OCI-LY3 (cell line): Measurements from ENCODE around the gene PHC3.

ENCODE experiments used
- H2AFZ ChIP-seq: fragments of 200-600, 300-600 bp; shearing (Covaris generic); 2 replicates; pipeline ENCODE4 v1.6.0; 2014; ENCODE audit warnings: antibody characterized with exemption, low read depth, low read length
- H3K27ac ChIP-seq: fragments of 200-600, 300-600 bp; sonication (generic); 2 replicates; pipeline ENCODE4 v1.5.1; 2014; ENCODE audit warnings: mild to moderate bottlenecking, low read length, moderate library complexity, mixed read lengths
- H3K27me3 ChIP-seq: fragments of 200-600, 300-600 bp; sonication (generic); 2 replicates; pipeline ENCODE4 v1.6.1; 2014; ENCODE audit warnings: low read depth, low read length, mixed read lengths
- H3K36me3 ChIP-seq: fragments of 200-600, 300-600 bp; sonication (generic); replicated peaks from 2 replicates; pipeline ENCODE3; 2014; ENCODE audit warnings: low read depth, low read length, mixed read lengths
- H3K4me1 ChIP-seq: fragments of 300-600, 200-600 bp; sonication (generic); 2 replicates; pipeline ENCODE4 v1.6.1; 2014; ENCODE audit warnings: low read length, mixed read lengths
- H3K4me2 ChIP-seq: fragments of 200-600, 300-600 bp; sonication (generic); 2 replicates; pipeline ENCODE4 v1.6.1; 2014; ENCODE audit warnings: low read length, mixed read lengths
- H3K4me3 ChIP-seq: fragments of 300-600, 200-600 bp; sonication (generic); 2 replicates; pipeline ENCODE4 v1.5.1; 2014; ENCODE audit warnings: antibody characterized with exemption, mild to moderate bottlenecking, low read length, moderate library complexity
- H3K79me2 ChIP-seq: fragments of 300-600, 200-600 bp; shearing (Covaris generic); 2 replicates; pipeline ENCODE4 v1.6.1; 2014; ENCODE audit warnings: mild to moderate bottlenecking, low read length, mixed read lengths
- H3K9ac ChIP-seq: fragments of 300-600, 200-600 bp; shearing (Covaris generic); 2 replicates; pipeline ENCODE4 v1.6.0; 2014; ENCODE audit warnings: mild to moderate bottlenecking, low read length, moderate library complexity
- H3K9me3 ChIP-seq: fragments of 200-600, 300-600 bp; shearing (Covaris generic); 2 replicates; pipeline ENCODE4 v1.6.1; 2014; ENCODE audit warnings: low read length, mixed read lengths; ENCODE audit not compliant: insufficient read depth
- H4K20me1 ChIP-seq: fragments of 200-600, 300-600 bp; sonication (generic); 2 replicates; pipeline ENCODE4 v1.6.1; 2016; ENCODE audit warnings: low read length, mixed read lengths; ENCODE audit not compliant: insufficient read depth
- CTCF ChIP-seq: fragments of 200-600, 300-600 bp; sonication (generic); IDR thresholded peaks from 2 replicates; pipeline ENCODE4 v1.5.1; 2014; ENCODE audit warnings: antibody characterized with exemption, low read length, low read depth
- EZH2phosphoT487 ChIP-seq: fragments of 200-600 bp; shearing (Covaris generic); IDR thresholded peaks from 2 replicates; pipeline ENCODE4 v1.6.1; 2018; ENCODE audit warnings: antibody characterized with exemption, mixed run types, low read depth

Gene PHC3

GRCh38 chr3:170077361-170077760 lies 104.2 kb downstream of the PHC3 start:
- Histone ChIP-seq H2AFZ (no peak overlapping the region), H4K20me1 (no peaks in the 10 kb centered on the region), H3K27ac (no peak overlapping the region), H3K4me1 (no peaks in the 10 kb centered on the region), H3K36me3 (peaks cover 12% of the 10 kb centered on the region), H3K79me2 (no peaks in the 10 kb centered on the region), H3K9ac (no peak overlapping the region), H3K4me2 (no peak overlapping the region), H3K9me3 (no peaks in the 10 kb centered on the region), H3K27me3 (no peaks in the 10 kb centered on the region), H3K4me3 (no peak overlapping the region)
- TF ChIP-seq EZH2phosphoT487 (no peak), CTCF (no peak)

GRCh38 chr3:170076715-170077238 lies 104.8 kb downstream of the PHC3 start:
- no peak overlapping the region for H3K4me2 ChIP-seq
- H3K27me3 ChIP-seq, result no peaks in the 10 kb centered on the region
- no peak overlapping the region for H3K27ac ChIP-seq
- H3K36me3 ChIP-seq, result peaks cover 10% of the 10 kb centered on the region
- H3K9me3 ChIP-seq, result no peaks in the 10 kb centered on the region
- H2AFZ ChIP-seq, result no peak overlapping the region
- no peaks in the 10 kb centered on the region for H4K20me1 ChIP-seq
- TF ChIP-seq EZH2phosphoT487, result no peak
- TF ChIP-seq CTCF, result no peak
- H3K4me3 ChIP-seq, result no peak overlapping the region
- H3K79me2 ChIP-seq, result no peaks in the 10 kb centered on the region
- no peaks in the 10 kb centered on the region for H3K4me1 ChIP-seq
- H3K9ac ChIP-seq, result no peak overlapping the region

GRCh38 chr3:170075441-170076091 lies 106.0 kb downstream of the PHC3 start:
- Histone ChIP-seq H3K27me3 (no peaks in the 10 kb centered on the region), H3K27ac (no peak overlapping the region), H3K4me2 (no peak overlapping the region), H2AFZ (no peak overlapping the region), H3K4me1 (no peaks in the 10 kb centered on the region), H3K9me3 (no peaks in the 10 kb centered on the region), H3K4me3 (no peak overlapping the region), H3K79me2 (no peaks in the 10 kb centered on the region), H3K9ac (no peak overlapping the region), H3K36me3 (peaks cover 13% of the 10 kb centered on the region), H4K20me1 (no peaks in the 10 kb centered on the region)
- TF ChIP-seq EZH2phosphoT487 (no peak), CTCF (no peak)

GRCh38 chr3:170064108-170064507 lies 117.4 kb downstream of the PHC3 start:
- TF ChIP-seq CTCF, result no peak
- no peak for TF ChIP-seq EZH2phosphoT487
- H3K4me2 ChIP-seq, result no peak overlapping the region

More at GRCh38 chr3:170064108-170064507, 117.4 kb downstream of the PHC3 start:
- Histone ChIP-seq H2AFZ (no peak overlapping the region), H3K4me3 (no peak overlapping the region), H3K79me2 (no peaks in the 10 kb centered on the region), H3K36me3 (no peaks in the 10 kb centered on the region), H3K4me1 (peaks cover 5% of the 10 kb centered on the region; the same call in 1 of the 2 replicates), H3K9me3 (no peaks in the 10 kb centered on the region), H3K27me3 (peaks cover 46% of the 10 kb centered on the region), H3K9ac (no peak overlapping the region), H3K27ac (no peak overlapping the region), H4K20me1 (no peaks in the 10 kb centered on the region)
